ENCODE results near the gene R3HDM2. TPM values are rescaled to one million over a fixed set of nuclear protein-coding genes. Genes with fewer than 3 reads are reported as not detected.

R3HDM2 gene
- total RNA-seq, 2 experiments from 2014 or later, result 25.8 to 47.2 TPM

DNA sequence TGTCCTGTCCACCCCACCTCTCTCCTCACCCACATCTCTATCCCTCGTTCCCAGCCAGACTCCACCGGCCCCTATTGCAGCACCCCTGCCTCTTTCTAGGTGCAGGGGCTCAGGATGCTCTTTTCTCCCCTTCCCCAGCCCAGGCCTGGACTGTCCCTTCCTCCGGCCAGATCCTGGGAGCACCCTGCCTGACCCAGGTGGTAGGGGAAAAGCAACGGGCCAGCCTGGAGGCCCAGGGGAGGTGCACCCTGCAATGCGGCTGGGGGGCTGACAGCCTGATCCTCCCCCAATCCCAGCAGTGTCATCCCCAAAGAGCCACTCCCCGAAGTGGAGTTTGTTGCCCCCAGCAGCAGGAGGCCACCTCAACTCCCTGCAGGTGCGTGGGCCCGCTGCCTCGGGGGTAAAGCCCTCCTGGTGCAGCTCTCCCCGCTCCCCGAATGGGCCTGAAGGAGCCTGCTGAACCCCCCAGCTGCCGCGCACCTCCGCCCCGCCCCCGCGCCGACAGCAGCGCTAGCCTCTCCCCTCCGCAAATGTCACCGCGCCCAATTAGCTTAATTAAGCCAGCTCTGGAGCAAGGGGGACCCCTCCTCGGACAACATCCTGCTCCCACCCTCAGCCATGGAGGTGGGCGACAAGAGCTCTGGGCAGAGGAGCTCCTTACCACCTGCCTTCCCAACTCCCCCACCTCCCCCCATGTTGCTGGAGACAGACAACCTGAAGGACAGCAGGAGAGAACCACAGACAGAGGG lies 209.5 kb downstream of the R3HDM2 start:
- peaks cover 49% of the 10 kb centered on the region for H3K4me1 ChIP-seq (ENCODE audit: insufficient read depth, low read length, poor library complexity, severe bottlenecking)
- no peaks in the 10 kb centered on the region for H4K20me1 ChIP-seq (ENCODE audit: insufficient read depth, low read length)
- intact Hi-C loops (cut with micrococcal nuclease; ENCODE audit: unreplicated experiment), result no loop called here
- POLR2A ChIA-PET, result no interaction called here
- H3K9me2 ChIP-seq (ENCODE audit: insufficient read depth, low read length), result no peaks in the 10 kb centered on the region
- TF ChIP-seq, protein P1, sequence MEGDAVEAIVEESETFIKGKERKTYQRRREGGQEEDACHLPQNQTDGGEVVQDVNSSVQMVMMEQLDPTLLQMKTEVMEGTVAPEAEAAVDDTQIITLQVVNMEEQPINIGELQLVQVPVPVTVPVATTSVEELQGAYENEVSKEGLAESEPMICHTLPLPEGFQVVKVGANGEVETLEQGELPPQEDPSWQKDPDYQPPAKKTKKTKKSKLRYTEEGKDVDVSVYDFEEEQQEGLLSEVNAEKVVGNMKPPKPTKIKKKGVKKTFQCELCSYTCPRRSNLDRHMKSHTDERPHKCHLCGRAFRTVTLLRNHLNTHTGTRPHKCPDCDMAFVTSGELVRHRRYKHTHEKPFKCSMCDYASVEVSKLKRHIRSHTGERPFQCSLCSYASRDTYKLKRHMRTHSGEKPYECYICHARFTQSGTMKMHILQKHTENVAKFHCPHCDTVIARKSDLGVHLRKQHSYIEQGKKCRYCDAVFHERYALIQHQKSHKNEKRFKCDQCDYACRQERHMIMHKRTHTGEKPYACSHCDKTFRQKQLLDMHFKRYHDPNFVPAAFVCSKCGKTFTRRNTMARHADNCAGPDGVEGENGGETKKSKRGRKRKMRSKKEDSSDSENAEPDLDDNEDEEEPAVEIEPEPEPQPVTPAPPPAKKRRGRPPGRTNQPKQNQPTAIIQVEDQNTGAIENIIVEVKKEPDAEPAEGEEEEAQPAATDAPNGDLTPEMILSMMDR (conservative IDR thresholded peaks at IDR 0.05; ENCODE audit: low read length), result no peak
- TF ChIP-seq EZH2phosphoT487 (IDR thresholded peaks at IDR 0.05; ENCODE audit: borderline replicate concordance, low read depth, low read length), result no peak
- no peak overlapping the region for H3K4me2 ChIP-seq (ENCODE audit: low read length)
- H3K4me3 ChIP-seq (ENCODE audit: low read depth, low read length, poor library complexity, severe bottlenecking), result no peak overlapping the region
- CTCF ChIA-PET (ENCODE audit: unreplicated experiment), result no interaction called here
- no peak for DNase-seq (ENCODE audit: low spot score)
- no peaks in the 10 kb centered on the region for H3K9me3 ChIP-seq (ENCODE audit: low read length)
- H2AFZ ChIP-seq (ENCODE audit: low read length), result no peak overlapping the region
- no TSS peak for BruUV-seq (replicated peaks)
- no peaks in the 10 kb centered on the region for H3K79me2 ChIP-seq (ENCODE audit: insufficient read depth, low read depth, low read length)
- H3K36me3 ChIP-seq (ENCODE audit: insufficient read depth, low read length), result no peaks in the 10 kb centered on the region
- no peak overlapping the region for H3K27ac ChIP-seq (ENCODE audit: low read depth, low read length, poor library complexity, severe bottlenecking)

DNA sequence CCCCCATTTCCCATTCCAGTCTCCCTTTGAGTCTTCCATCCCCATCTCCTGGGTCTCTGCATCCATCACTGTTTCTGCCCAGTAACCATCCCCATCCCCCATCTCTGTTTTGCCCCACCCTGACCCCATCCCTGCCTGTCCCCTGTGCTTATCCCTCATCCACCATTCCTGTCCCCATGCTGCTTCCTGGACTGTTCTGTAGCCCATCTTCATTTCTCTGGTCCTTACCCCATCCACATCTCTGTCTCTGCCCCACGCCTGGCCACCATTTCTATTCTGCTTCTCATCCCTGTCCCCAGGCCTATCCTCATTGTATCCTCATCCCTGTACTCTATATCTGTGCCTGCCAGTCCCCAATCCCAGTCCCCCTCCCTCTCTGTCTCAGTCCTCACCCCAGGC lies 210.1 kb downstream of the R3HDM2 start:
- H4K20me1 ChIP-seq (ENCODE audit: insufficient read depth, low read length), result no peaks in the 10 kb centered on the region
- no peak overlapping the region for H3K4me2 ChIP-seq (ENCODE audit: low read length)
- TF ChIP-seq, protein P1 (conservative IDR thresholded peaks at IDR 0.05; ENCODE audit: low read length), result no peak
- TF ChIP-seq EZH2phosphoT487 (IDR thresholded peaks at IDR 0.05; ENCODE audit: borderline replicate concordance, low read depth, low read length), result no peak
- no peaks in the 10 kb centered on the region for H3K9me3 ChIP-seq (ENCODE audit: low read length)
- ChIA-PET CTCF (ENCODE audit: unreplicated experiment) (no interaction called here), POLR2A (no interaction called here)
- H3K36me3 ChIP-seq (ENCODE audit: insufficient read depth, low read length), result no peaks in the 10 kb centered on the region
- intact Hi-C loops (cut with micrococcal nuclease; ENCODE audit: unreplicated experiment), result no loop called here
- H3K4me1 ChIP-seq (ENCODE audit: insufficient read depth, low read length, poor library complexity, severe bottlenecking), result peaks cover 49% of the 10 kb centered on the region
- no peak for DNase-seq (ENCODE audit: low spot score)
- no TSS peak for BruUV-seq (replicated peaks)
- no peak overlapping the region for H3K4me3 ChIP-seq (ENCODE audit: low read depth, low read length, poor library complexity, severe bottlenecking)
- no peaks in the 10 kb centered on the region for H3K79me2 ChIP-seq (ENCODE audit: insufficient read depth, low read depth, low read length)
- no peak overlapping the region for H2AFZ ChIP-seq (ENCODE audit: low read length)
- no peaks in the 10 kb centered on the region for H3K9me2 ChIP-seq (ENCODE audit: insufficient read depth, low read length)
- H3K27ac ChIP-seq (ENCODE audit: low read depth, low read length, poor library complexity, severe bottlenecking), result no peak overlapping the region
